HG03097 (cell line): ENCODE results near the gene SHD.
"Not testable (repeated sequence)": the region's sequence is repeated elsewhere in the genome, so short reads cannot be mapped to it uniquely, and the experiment has no call there.

Experiments
- ATAC-seq: cut with Tn5 transposase; IDR thresholded peaks from one replicate; pipeline ENCODE4 v1.9.1; 2021; ENCODE audit not compliant: unreplicated experiment, low FRiP score

Gene SHD

GRCh38 chr19:4266253-4267000 is 12.6 kb upstream of the SHD start:
- no peak for ATAC-seq

- no peak for ATAC-seq
Measured at GRCh38 chr19:4267101-4267900, 11.8 kb upstream of the SHD start.

GRCh38 chr19:4267901-4268815 is 10.9 kb upstream of the SHD start:
- no peak for ATAC-seq

GRCh38 chr19:4268816-4269430 is 10.1 kb upstream of the SHD start:
- ATAC-seq = no peak

GRCh38 chr19:4272894-4273293 is 6.2 kb upstream of the SHD start:
- no peak for ATAC-seq

GRCh38 chr19:4274321-4274686 is 4.8 kb upstream of the SHD start:
- ATAC-seq = not testable (repeated sequence)

GRCh38 chr19:4277191-4277696 is 1.8 kb upstream of the SHD start:
- ATAC-seq = no peak

GRCh38 chr19:4278010-4278409 is 1.1 kb upstream of the SHD start:
- no peak for ATAC-seq

- ATAC-seq = no peak
Measured at GRCh38 chr19:4279267-4279529, 132 bp downstream of the SHD start.

- no peak for ATAC-seq
Measured at GRCh38 chr19:4279530-4280422, 710 bp downstream of the SHD start.

- no peak for ATAC-seq
Measured at GRCh38 chr19:4284176-4284958, 5.3 kb downstream of the SHD start.

- no peak for ATAC-seq
Measured at GRCh38 chr19:4284974-4285373, 5.9 kb downstream of the SHD start.

- not testable (repeated sequence) for ATAC-seq
Measured at GRCh38 chr19:4286141-4286540, 7.1 kb downstream of the SHD start.

GRCh38 chr19:4288091-4288777 is 9.2 kb downstream of the SHD start:
- no peak for ATAC-seq

- ATAC-seq = no peak
Measured at GRCh38 chr19:4291184-4291732, 12.2 kb downstream of the SHD start.

GRCh38 chr19:4292515-4292914 is 13.4 kb downstream of the SHD start:
- ATAC-seq = no peak

- ATAC-seq = no peak
Measured at GRCh38 chr19:4294389-4294788, 15.3 kb downstream of the SHD start.
